HepG2 (cell line): ENCODE data around the gene LYRM4. TPM values are rescaled to one million over a fixed set of nuclear protein-coding genes. Genes with fewer than 3 reads are reported as not detected.

Source experiments
- ATAC-seq: fragments of 200-7000 bp; cut with Tn5 transposase; 3 replicates; pipeline ENCODE4 v1.9.1; 2020; ENCODE audit warnings: mild to moderate bottlenecking, moderate library complexity
- BruUV-seq: library from RNA; stranded (reverse); fragments of 400-500 nt; replicated peaks from 2 replicates; lab custom pipeline; 2021; lab: Mats Ljungman, UMichigan
- CTCF ChIA-PET: fragments of 300-600 bp; formaldehyde crosslinking; extraction: SDS; loops from one replicate; lab custom pipeline; 2021; ENCODE audit warnings: low total read pairs, inconsistent platforms, low intra/inter-chr PET ratio; lab: Yijun Ruan, JAX
- POLR2A ChIA-PET: fragments of 350-600 bp; sonication (Branson Sonifier 250); formaldehyde crosslinking; loops from one replicate; lab custom pipeline; 2020; ENCODE audit warnings: antibody characterized with exemption, inconsistent platforms; lab: Yijun Ruan, JAX
- DNase-seq: peaks from one replicate; pipeline ENCODE4 v3.0.0-alpha.2; 2015; ENCODE audit warnings: low spot score
- FAIRE-seq: peaks from 3 replicates; lab custom pipeline; 2011; peaks lifted over from hg19 to GRCh38; lab: Jason Lieb, UNC
- H2AFZ ChIP-seq: one replicate; pipeline ENCODE4 v1.6.1; 2011; ENCODE audit warnings: low read length, inconsistent platforms
- H3K27ac ChIP-seq: fragments of 300-600 bp; 3 replicates; pipeline ENCODE4 v1.8.0; 2011; ENCODE audit warnings: mixed run types, mild to moderate bottlenecking, mixed read lengths, low read length, inconsistent platforms; ENCODE audit not compliant: insufficient read depth; ENCODE audit errors: extremely low read length
- H3K27me3 ChIP-seq, 2 experiments: fragments of 200-600 bp in 1 of 2; 2 replicates in 1 of 2; 3 replicates in 1 of 2; pipeline versions ENCODE4 v1.6.0 to v1.8.0; 2011; ENCODE audit warnings: low read length in 2 of 2, mild to moderate bottlenecking in 2 of 2, moderate library complexity in 2 of 2, inconsistent platforms in 1 of 2; ENCODE audit not compliant: insufficient read depth in 2 of 2, control insufficient read depth in 1 of 2
- H3K36me3 ChIP-seq, 2 experiments: fragments of 200-600 bp in 1 of 2; replicated peaks in 1 of 2; 2 replicates in 1 of 2; 3 replicates in 1 of 2; pipeline versions ENCODE4 v1.5.1 to v1.8.0; 2011; ENCODE audit warnings: low read length in 2 of 2, inconsistent platforms in 1 of 2; ENCODE audit not compliant: insufficient read depth in 2 of 2, control insufficient read depth in 1 of 2
- H3K4me1 ChIP-seq: 2 replicates; pipeline ENCODE4 v1.5.1; 2012; ENCODE audit warnings: low read length, inconsistent platforms; ENCODE audit not compliant: insufficient read depth
- H3K4me2 ChIP-seq: 2 replicates; pipeline ENCODE4 v1.6.0; 2011; ENCODE audit warnings: low read depth, low read length, inconsistent platforms
- H3K4me3 ChIP-seq, 3 experiments: fragments of 200-600 bp in 1 of 3; sonication (generic), shearing (Covaris generic) in 1 of 3; replicated peaks in 1 of 3; 2 replicates each; pipeline ENCODE4 v1.5.1; 2011 to 2016; ENCODE audit warnings: low read length in 3 of 3, inconsistent platforms in 2 of 3, low read depth in 2 of 3, mild to moderate bottlenecking in 2 of 3, control low read depth in 1 of 3, mixed read lengths in 1 of 3; ENCODE audit not compliant: insufficient read depth in 1 of 3
- H3K79me2 ChIP-seq: one replicate; pipeline ENCODE4 v1.6.1; 2011; ENCODE audit warnings: low read length, inconsistent platforms; ENCODE audit not compliant: insufficient read depth
- H3K9ac ChIP-seq: 2 replicates; pipeline ENCODE4 v1.6.0; 2011; ENCODE audit warnings: mild to moderate bottlenecking, low read depth, low read length, inconsistent platforms; ENCODE audit not compliant: insufficient read depth
- H3K9me3 ChIP-seq: 2 replicates; pipeline ENCODE4 v1.5.1; 2012; ENCODE audit warnings: mild to moderate bottlenecking, low read length
- H4K20me1 ChIP-seq: 2 replicates; pipeline ENCODE4 v1.6.0; 2011; ENCODE audit warnings: inconsistent platforms, mild to moderate bottlenecking, low read length, moderate library complexity; ENCODE audit not compliant: insufficient read depth
- DMAP1 ChIP-seq: IDR thresholded peaks from 2 replicates; pipeline ENCODE4 v1.6.1; 2016
- EHMT2 ChIP-seq: fragments of 200-600 bp; sonication (generic); IDR thresholded peaks from 2 replicates; pipeline ENCODE4 v1.7.0; 2017; ENCODE audit warnings: antibody characterized with exemption, low read depth, low read length, borderline replicate concordance
- NCOA2 ChIP-seq: sonication (generic); formaldehyde crosslinking; IDR thresholded peaks from 2 replicates; pipeline ENCODE4 v1.8.0; 2022; ENCODE audit warnings: inconsistent platforms
- WGBS: methylation state at CpG from one replicate; pipeline ENCODE4 v1.1.6; 2017; ENCODE audit warnings: low lambda C conversion rate; 5-methylcytosine and 5-hydroxymethylcytosine counted together
- in situ Hi-C: cut with HindIII; loops from 2 replicates; pipeline ENCODE4 v1.10.0; 2017; ENCODE audit warnings: low pct_unique_long_range_greater_than_20kb; ENCODE audit not compliant: extremely low pct_ligation_motif_present
- intact Hi-C: fragments of 100-400 bp; cut with micrococcal nuclease; formaldehyde crosslinking; loops from one replicate; pipeline ENCODE4 v1.10.0; 2022; ENCODE audit not compliant: unreplicated experiment
- polyA plus RNA-seq, 8 experiments: library from polyadenylated mRNA; depleted of rRNA in 3 of 8; stranded (reverse) in 7 of 8; unstranded in 1 of 8; fragments of >200 nt; fragmentation: Illumina TruSeq in 4 of 8; extraction: Trizol in 4 of 8; gene quantifications; 2 replicates each; pipeline versions ENCODE4 v1.2.1 to v1.2.3, GENCODE V29; 2011 to 2016; ENCODE audit warnings: low read depth in 4 of 8, missing spikeins in 1 of 8, mixed read lengths in 1 of 8; ENCODE audit not compliant: insufficient read depth in 1 of 8
- total RNA-seq, 5 experiments: library from RNA; depleted of rRNA; stranded (reverse); fragments of >200 nt; fragmentation: Illumina TruSeq; extraction: Trizol; gene quantifications; 2 replicates each; pipeline ENCODE4 v1.2.3, GENCODE V29; 2016; ENCODE audit warnings: low read depth in 1 of 5
- TF ChIP-seq, protein P1 (sequence below): sonication (generic); formaldehyde crosslinking; IDR thresholded peaks from 2 replicates; pipeline ENCODE4 v1.9.0; 2021; ENCODE audit warnings: missing genetic modification reagents, mild to moderate bottlenecking, borderline replicate concordance
- TF ChIP-seq, protein P2 (sequence below): sonication (generic); formaldehyde crosslinking; IDR thresholded peaks from 2 replicates; pipeline ENCODE4 v1.8.1; 2023; ENCODE audit warnings: mild to moderate bottlenecking, moderate library complexity, missing genetic modification reagents
- TF ChIP-seq, protein P3 (sequence below), 2 experiments: sonication (generic) in 1 of 2; formaldehyde crosslinking in 1 of 2; IDR thresholded peaks; 2 replicates each; pipeline versions ENCODE4 v1.4.0 to v1.6.1; 2016 to 2020; ENCODE audit warnings: borderline replicate concordance in 1 of 2, low read depth in 1 of 2, mild to moderate bottlenecking in 1 of 2, missing genetic modification reagents in 1 of 2

Gene LYRM4
- total and polyA plus RNA-seq, 2 of the 13 experiments (the other 11 are each of a cell fraction or from before 2014, with no cell fraction given): 64.6 to 67.5 TPM

DNA sequence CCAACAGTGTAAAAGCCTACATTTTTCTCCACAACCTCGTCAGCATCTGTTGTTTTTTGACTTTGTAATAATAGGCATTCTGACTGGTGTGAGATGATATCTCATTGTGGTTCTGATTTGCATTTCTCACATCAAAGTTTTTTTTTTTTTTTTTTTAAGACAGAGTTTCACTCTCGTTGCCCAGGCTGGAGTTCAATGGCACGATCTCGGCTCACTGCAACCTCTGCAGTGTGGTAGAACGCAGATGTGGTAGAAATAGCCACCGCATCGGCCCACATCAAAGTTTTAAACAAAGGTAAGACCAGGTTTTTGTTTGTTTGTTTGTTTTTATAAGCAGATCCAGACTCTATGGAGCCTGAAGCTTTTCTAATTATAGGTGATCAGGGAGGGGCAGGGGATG lies 188.3 kb downstream of the LYRM4 start:
- no peak overlapping the region for H3K27ac ChIP-seq
- no peaks in the 10 kb centered on the region for H4K20me1 ChIP-seq
- H3K4me2 ChIP-seq: no peak overlapping the region
- DNase-seq (no peak), FAIRE-seq (no peak), ATAC-seq (no peak)
- H3K79me2 ChIP-seq: no peaks in the 10 kb centered on the region
- in situ Hi-C loops: no loop called here
- H3K36me3 ChIP-seq: no peaks in the 10 kb centered on the region; a peak in 1 of 5 replicates
- intact Hi-C loops: no loop called here
- WGBS: 95% methylated on average over 7 of the region's 7 CpGs
- H3K4me3 ChIP-seq: no peak overlapping the region
- H2AFZ ChIP-seq: no peak overlapping the region
- no peak overlapping the region for H3K9ac ChIP-seq
- TF ChIP-seq, protein P1, sequence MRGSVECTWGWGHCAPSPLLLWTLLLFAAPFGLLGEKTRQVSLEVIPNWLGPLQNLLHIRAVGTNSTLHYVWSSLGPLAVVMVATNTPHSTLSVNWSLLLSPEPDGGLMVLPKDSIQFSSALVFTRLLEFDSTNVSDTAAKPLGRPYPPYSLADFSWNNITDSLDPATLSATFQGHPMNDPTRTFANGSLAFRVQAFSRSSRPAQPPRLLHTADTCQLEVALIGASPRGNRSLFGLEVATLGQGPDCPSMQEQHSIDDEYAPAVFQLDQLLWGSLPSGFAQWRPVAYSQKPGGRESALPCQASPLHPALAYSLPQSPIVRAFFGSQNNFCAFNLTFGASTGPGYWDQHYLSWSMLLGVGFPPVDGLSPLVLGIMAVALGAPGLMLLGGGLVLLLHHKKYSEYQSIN (CRISPR knock-in tag): no peak
- TF ChIP-seq NCOA2 (CRISPR knock-in tag) (no peak), DMAP1 (no peak)
- H3K4me1 ChIP-seq: peaks cover 74% of the 10 kb centered on the region
- CTCF ChIA-PET: no interaction called here
- H3K27me3 ChIP-seq: no peaks in the 10 kb centered on the region
- H3K9me3 ChIP-seq: no peaks in the 10 kb centered on the region
- no TSS peak for BruUV-seq
- POLR2A ChIA-PET: no interaction called here

DNA sequence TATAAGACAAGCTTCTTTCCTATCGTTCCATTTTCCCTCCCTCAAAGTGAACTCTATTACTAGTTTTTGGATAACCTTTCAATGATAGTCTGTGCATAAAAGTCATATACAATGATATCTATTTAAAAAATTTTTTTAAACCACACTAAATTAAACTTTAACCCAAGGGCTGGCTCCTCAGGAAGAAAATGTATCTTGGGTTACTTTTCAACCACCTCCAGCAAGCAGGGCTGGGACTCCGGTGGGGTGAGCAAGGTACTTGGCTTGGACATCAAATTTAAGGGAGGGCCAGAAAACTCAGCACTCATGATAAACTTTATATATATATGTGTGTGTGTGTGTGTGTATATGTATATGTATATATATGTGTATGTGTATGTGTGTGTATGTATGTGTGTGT lies 189.5 kb downstream of the LYRM4 start:
- Histone ChIP-seq H3K9me3 (no peaks in the 10 kb centered on the region), H3K79me2 (no peaks in the 10 kb centered on the region), H3K36me3 (no peaks in the 10 kb centered on the region), H3K27me3 (no peaks in the 10 kb centered on the region), H3K4me2 (0 out of 2 replicates have a peak overlapping the region, but pooled peaks have one; percentile 5), H3K9ac (no peak overlapping the region), H4K20me1 (no peaks in the 10 kb centered on the region), H2AFZ (no peak overlapping the region), H3K4me1 (peaks cover 75% of the 10 kb centered on the region), H3K27ac (peak overlapping the region; percentile 20), H3K4me3 (no peak overlapping the region)
- WGBS: 58% methylated on average over 2 of the region's 2 CpGs
- ChIA-PET POLR2A (interaction anchor here (0.8 kb wide), 1 partner anchor 51 kb away, joined by 3 read pairs; no protein-coding TSS in a partner anchor), CTCF (no interaction called here)
- no peak for DNase-seq
- in situ Hi-C loops: no loop called here
- intact Hi-C loops: no loop called here
- BruUV-seq: no TSS peak
- TF ChIP-seq, protein P2, sequence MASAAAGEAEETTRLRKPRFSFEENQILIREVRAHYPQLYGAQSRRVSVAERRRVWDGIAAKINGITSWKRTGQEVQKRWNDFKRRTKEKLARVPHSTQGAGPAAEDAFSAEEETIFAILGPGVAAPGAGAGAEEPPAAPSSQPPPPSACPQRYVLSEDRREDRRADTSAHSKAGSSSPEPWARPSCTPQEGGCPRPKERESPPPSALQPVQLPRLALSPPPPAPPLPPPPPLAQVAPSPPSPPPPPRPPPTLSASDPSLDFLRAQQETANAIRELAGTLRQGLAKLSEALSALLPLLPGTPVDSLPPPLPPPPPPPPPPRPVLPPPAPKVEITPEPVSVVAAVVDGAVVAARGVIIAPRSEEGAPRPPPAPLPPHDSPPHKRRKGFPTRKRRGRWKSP (CRISPR knock-in tag): no peak
- TF ChIP-seq EHMT2: no peak
- TF ChIP-seq, protein P3, sequence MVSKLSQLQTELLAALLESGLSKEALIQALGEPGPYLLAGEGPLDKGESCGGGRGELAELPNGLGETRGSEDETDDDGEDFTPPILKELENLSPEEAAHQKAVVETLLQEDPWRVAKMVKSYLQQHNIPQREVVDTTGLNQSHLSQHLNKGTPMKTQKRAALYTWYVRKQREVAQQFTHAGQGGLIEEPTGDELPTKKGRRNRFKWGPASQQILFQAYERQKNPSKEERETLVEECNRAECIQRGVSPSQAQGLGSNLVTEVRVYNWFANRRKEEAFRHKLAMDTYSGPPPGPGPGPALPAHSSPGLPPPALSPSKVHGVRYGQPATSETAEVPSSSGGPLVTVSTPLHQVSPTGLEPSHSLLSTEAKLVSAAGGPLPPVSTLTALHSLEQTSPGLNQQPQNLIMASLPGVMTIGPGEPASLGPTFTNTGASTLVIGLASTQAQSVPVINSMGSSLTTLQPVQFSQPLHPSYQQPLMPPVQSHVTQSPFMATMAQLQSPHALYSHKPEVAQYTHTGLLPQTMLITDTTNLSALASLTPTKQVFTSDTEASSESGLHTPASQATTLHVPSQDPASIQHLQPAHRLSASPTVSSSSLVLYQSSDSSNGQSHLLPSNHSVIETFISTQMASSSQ (IDR thresholded peaks at IDR 0.05; ENCODE audit: low read depth): 0 out of 2 replicates have a peak, but pooled peaks have one; percentile 25
- TF ChIP-seq, protein P3 (CRISPR knock-in tag; IDR thresholded peaks at IDR 0.05; ENCODE audit: borderline replicate concordance): no peak
- no peak for FAIRE-seq
- no peak for ATAC-seq
